GM19025 (cell line): ENCODE results near the gene GULP1.

Source experiments
- ATAC-seq: cut with Tn5 transposase; IDR thresholded peaks from one replicate; pipeline ENCODE4 v1.9.1; 2021; ENCODE audit warnings: mild to moderate bottlenecking, low read depth, moderate library complexity; ENCODE audit not compliant: unreplicated experiment

Gene GULP1

GRCh38 chr2:188365058-188365641 lies 73.5 kb downstream of the GULP1 start:
- no peak for ATAC-seq

- no peak for ATAC-seq
These were observed 75.5 kb downstream of the GULP1 start for GRCh38 chr2:188367164-188367563.

- no peak for ATAC-seq
These were observed 77.7 kb downstream of the GULP1 start for GRCh38 chr2:188369365-188369764.

GRCh38 chr2:188378371-188378950 lies 86.8 kb downstream of the GULP1 start:
- no peak for ATAC-seq

GRCh38 chr2:188379748-188380147 lies 88.1 kb downstream of the GULP1 start:
- ATAC-seq: no peak

- no peak for ATAC-seq
These were observed 88.6 kb downstream of the GULP1 start for GRCh38 chr2:188380280-188380679.

GRCh38 chr2:188381614-188382013 lies 89.9 kb downstream of the GULP1 start:
- ATAC-seq: no peak

GRCh38 chr2:188382107-188382506 lies 90.4 kb downstream of the GULP1 start:
- ATAC-seq: no peak

GRCh38 chr2:188383158-188383557 lies 91.5 kb downstream of the GULP1 start:
- no peak for ATAC-seq

- ATAC-seq: no peak
These were observed 94.2 kb downstream of the GULP1 start for GRCh38 chr2:188385857-188386256.

- no peak for ATAC-seq
These were observed 97.2 kb downstream of the GULP1 start for GRCh38 chr2:188388831-188389230.

- ATAC-seq: no peak
These were observed 99.7 kb downstream of the GULP1 start for GRCh38 chr2:188391354-188391753.

- ATAC-seq: no peak
These were observed 103.3 kb downstream of the GULP1 start for GRCh38 chr2:188394931-188395472.

- ATAC-seq: no peak
These were observed 104.4 kb downstream of the GULP1 start for GRCh38 chr2:188395903-188396689.

GRCh38 chr2:188399159-188399558 lies 107.5 kb downstream of the GULP1 start:
- no peak for ATAC-seq

- no peak for ATAC-seq
These were observed 112.0 kb downstream of the GULP1 start for GRCh38 chr2:188403676-188404075.

GRCh38 chr2:188404341-188405004 lies 112.8 kb downstream of the GULP1 start:
- no peak for ATAC-seq

GRCh38 chr2:188406414-188406813 lies 114.7 kb downstream of the GULP1 start:
- ATAC-seq: no peak

GRCh38 chr2:188410504-188411235 lies 119.0 kb downstream of the GULP1 start:
- ATAC-seq: no peak

GRCh38 chr2:188412190-188412589 lies 120.5 kb downstream of the GULP1 start:
- ATAC-seq: no peak
